OCI-LY1 (cell line): ENCODE measurements around the gene GPBAR1.

Experiments used
- H2AFZ ChIP-seq: fragments of 200-600 bp; sonication (generic), shearing (Covaris generic); 2 replicates; pipeline ENCODE4 v1.6.0; 2014; ENCODE audit warnings: antibody characterized with exemption, mild to moderate bottlenecking, low read length
- H3F3A ChIP-seq: fragments of 200-600 bp; sonication (generic), shearing (Covaris generic); 2 replicates; pipeline ENCODE4 v1.6.0; 2014; ENCODE audit warnings: mild to moderate bottlenecking, antibody characterized with exemption, low read length, moderate library complexity; ENCODE audit not compliant: insufficient read depth
- H3K27ac ChIP-seq: fragments of 200-600 bp; sonication (generic); 2 replicates; pipeline ENCODE4 v1.5.1; 2014; ENCODE audit warnings: low read length, mixed run types, mild to moderate bottlenecking, low read depth; ENCODE audit not compliant: poor library complexity, severe bottlenecking
- H3K27me3 ChIP-seq: fragments of 200-600 bp; sonication (generic); 2 replicates; pipeline ENCODE4 v1.6.0; 2014; ENCODE audit warnings: antibody characterized with exemption, mild to moderate bottlenecking, low read length, moderate library complexity; ENCODE audit not compliant: insufficient read depth
- H3K36me3 ChIP-seq: fragments of 200-600 bp; sonication (generic); 2 replicates; pipeline ENCODE4 v1.6.1; 2014; ENCODE audit warnings: mild to moderate bottlenecking, antibody characterized with exemption, low read length, moderate library complexity, mixed read lengths; ENCODE audit not compliant: insufficient read depth
- H3K4me1 ChIP-seq: fragments of 200-600 bp; sonication (generic); 2 replicates; pipeline ENCODE4 v1.5.1; 2014; ENCODE audit warnings: mild to moderate bottlenecking, low read length, moderate library complexity; ENCODE audit not compliant: insufficient read depth, severe bottlenecking
- H3K4me2 ChIP-seq: fragments of 200-600 bp; sonication (generic), shearing (Covaris generic); 2 replicates; pipeline ENCODE4 v1.6.1; 2014; ENCODE audit warnings: low read length
- H3K4me3 ChIP-seq: fragments of 200-600 bp; sonication (generic); 2 replicates; pipeline ENCODE4 v1.5.1; 2014; ENCODE audit warnings: low read length, low read depth, mild to moderate bottlenecking, mixed read lengths; ENCODE audit not compliant: poor library complexity, severe bottlenecking
- H3K79me2 ChIP-seq: fragments of 200-600 bp; shearing (Covaris generic); 2 replicates; pipeline ENCODE4 v1.6.1; 2016; ENCODE audit warnings: mixed run types, low read length, mixed read lengths; ENCODE audit not compliant: insufficient read depth
- H3K9ac ChIP-seq: fragments of 200-600 bp; sonication (generic), shearing (Covaris generic); 2 replicates; pipeline ENCODE4 v1.6.1; 2014; ENCODE audit warnings: mild to moderate bottlenecking, low read length, mixed read lengths
- H3K9me2 ChIP-seq: fragments of 200-600 bp; sonication (generic), shearing (Covaris generic); 2 replicates; pipeline ENCODE4 v1.6.1; 2014; ENCODE audit warnings: low read depth, mild to moderate bottlenecking, low read length, mixed read lengths
- H3K9me3 ChIP-seq: fragments of 200-600 bp; shearing (Covaris generic); 2 replicates; pipeline ENCODE4 v1.6.1; 2014; ENCODE audit warnings: low read length, mixed read lengths
- H4K20me1 ChIP-seq: fragments of 200-600 bp; sonication (generic), shearing (Covaris generic); 2 replicates; pipeline ENCODE4 v1.6.0; 2016; ENCODE audit warnings: mild to moderate bottlenecking, low read length; ENCODE audit not compliant: insufficient read depth
- EZH2 ChIP-seq: fragments of 200-600 bp; sonication (generic), shearing (Covaris generic); IDR thresholded peaks from 2 replicates; pipeline ENCODE4 v1.8.0; 2017; ENCODE audit warnings: borderline replicate concordance, mixed run types, mild to moderate bottlenecking, antibody characterized with exemption, low read length, moderate library complexity, mixed read lengths
- TF ChIP-seq, protein P1 (sequence below): fragments of 200-600 bp; sonication (generic), shearing (Covaris generic); IDR thresholded peaks from 2 replicates; pipeline ENCODE4 v1.5.1; 2017; ENCODE audit warnings: mild to moderate bottlenecking, antibody characterized with exemption, low read length, moderate library complexity, mixed read lengths

The GPBAR1 gene

DNA sequence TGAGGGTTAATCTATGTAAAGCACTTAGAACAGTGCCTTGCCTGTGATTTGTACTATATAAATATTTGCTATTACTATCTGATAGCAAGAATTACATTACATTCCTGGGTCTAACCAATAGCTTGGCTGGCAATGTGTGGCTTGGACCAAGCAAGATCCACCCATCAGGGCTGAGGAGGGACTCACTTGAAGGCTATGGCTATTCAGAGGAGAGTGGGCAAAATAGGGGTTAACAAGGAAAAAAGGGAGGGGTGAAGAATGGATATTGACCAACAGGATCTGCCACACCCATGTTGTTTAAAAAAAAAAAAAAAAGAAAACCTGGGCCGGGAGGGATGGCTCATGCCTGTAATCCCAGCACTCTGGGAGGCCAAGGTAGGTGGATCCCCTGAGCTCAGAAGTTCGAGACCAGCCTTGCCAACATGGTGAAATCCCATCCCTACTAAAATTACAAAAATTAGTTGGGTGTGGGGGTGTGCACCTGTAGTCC, 51.5 kb downstream of the GPBAR1 start:
- Histone ChIP-seq H3K9me2 (no peaks in the 10 kb centered on the region), H3K4me3 (no peak overlapping the region), H3K27ac (no peak overlapping the region), H3K27me3 (no peaks in the 10 kb centered on the region), H3F3A (no peaks in the 10 kb centered on the region), H3K4me2 (no peak overlapping the region), H3K4me1 (no peaks in the 10 kb centered on the region), H3K9me3 (no peaks in the 10 kb centered on the region), H2AFZ (no peak overlapping the region), H3K36me3 (no peaks in the 10 kb centered on the region), H3K9ac (no peak overlapping the region), H3K79me2 (no peaks in the 10 kb centered on the region), H4K20me1 (no peaks in the 10 kb centered on the region)
- TF ChIP-seq, protein P1, sequence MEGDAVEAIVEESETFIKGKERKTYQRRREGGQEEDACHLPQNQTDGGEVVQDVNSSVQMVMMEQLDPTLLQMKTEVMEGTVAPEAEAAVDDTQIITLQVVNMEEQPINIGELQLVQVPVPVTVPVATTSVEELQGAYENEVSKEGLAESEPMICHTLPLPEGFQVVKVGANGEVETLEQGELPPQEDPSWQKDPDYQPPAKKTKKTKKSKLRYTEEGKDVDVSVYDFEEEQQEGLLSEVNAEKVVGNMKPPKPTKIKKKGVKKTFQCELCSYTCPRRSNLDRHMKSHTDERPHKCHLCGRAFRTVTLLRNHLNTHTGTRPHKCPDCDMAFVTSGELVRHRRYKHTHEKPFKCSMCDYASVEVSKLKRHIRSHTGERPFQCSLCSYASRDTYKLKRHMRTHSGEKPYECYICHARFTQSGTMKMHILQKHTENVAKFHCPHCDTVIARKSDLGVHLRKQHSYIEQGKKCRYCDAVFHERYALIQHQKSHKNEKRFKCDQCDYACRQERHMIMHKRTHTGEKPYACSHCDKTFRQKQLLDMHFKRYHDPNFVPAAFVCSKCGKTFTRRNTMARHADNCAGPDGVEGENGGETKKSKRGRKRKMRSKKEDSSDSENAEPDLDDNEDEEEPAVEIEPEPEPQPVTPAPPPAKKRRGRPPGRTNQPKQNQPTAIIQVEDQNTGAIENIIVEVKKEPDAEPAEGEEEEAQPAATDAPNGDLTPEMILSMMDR: no peak
- no peak for TF ChIP-seq EZH2

DNA sequence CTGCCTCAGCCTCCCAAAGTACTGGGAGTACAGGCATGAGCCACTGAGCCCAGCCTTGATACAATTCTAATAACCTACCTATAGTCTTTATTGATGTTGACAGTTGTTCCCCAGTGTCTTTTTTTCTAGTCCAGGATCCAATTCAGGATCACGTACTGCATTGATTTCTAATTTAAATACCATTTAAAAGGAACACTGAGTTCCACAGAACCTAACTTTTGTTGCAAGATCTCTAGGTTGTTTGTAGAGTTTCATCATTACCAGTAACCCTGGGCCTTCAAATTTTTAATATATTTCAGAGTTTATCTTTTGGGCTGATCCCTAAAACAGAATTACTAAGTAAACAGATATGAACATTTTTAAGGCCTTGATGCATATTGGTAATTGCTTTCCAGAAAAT, 52.5 kb downstream of the GPBAR1 start:
- H3K79me2 ChIP-seq: no peaks in the 10 kb centered on the region
- no peak overlapping the region for H3K9ac ChIP-seq
- H3K4me1 ChIP-seq: no peaks in the 10 kb centered on the region
- H3F3A ChIP-seq: no peaks in the 10 kb centered on the region
- H4K20me1 ChIP-seq: no peaks in the 10 kb centered on the region
- TF ChIP-seq, protein P1: no peak
- TF ChIP-seq EZH2: no peak
- H3K4me2 ChIP-seq: no peak overlapping the region
- H2AFZ ChIP-seq: no peak overlapping the region
- no peaks in the 10 kb centered on the region for H3K9me2 ChIP-seq
- H3K27ac ChIP-seq: no peak overlapping the region
- no peaks in the 10 kb centered on the region for H3K27me3 ChIP-seq
- H3K4me3 ChIP-seq: no peak overlapping the region
- no peaks in the 10 kb centered on the region for H3K36me3 ChIP-seq
- H3K9me3 ChIP-seq: no peaks in the 10 kb centered on the region
